ENCODE results near the gene PAPOLA.

PAPOLA gene

DNA sequence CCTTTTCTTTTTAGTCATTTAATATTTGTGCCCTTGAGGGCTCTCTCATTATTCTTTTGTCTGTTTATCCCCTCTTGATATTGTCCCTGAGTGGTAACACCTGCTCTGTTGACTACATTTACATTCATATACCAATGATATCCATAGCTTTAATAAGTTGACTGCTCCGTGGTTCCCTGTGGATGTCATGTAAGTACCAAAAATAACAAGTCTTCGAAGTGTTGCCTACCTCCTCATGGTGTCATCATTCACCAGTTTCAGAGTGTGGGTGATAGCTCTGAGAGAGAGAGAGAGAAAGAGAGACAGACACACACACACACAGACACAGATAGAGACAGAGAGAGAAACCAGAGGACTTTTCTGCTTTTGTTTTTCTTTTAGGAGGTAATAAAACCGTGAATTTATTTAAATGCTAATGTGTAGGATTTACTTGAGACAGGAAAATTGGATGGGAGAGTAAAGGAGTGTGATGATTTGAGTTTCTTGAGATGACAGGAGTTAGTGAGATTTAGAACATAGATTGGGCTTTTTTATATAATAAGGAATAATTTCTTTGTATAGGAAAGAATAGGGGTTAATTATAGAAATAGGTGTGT lies 52.2 kb downstream of the PAPOLA start:
- H3K4me3 ChIP-seq (ENCODE audit: low read length): no peak overlapping the region
- TF ChIP-seq, protein P1, sequence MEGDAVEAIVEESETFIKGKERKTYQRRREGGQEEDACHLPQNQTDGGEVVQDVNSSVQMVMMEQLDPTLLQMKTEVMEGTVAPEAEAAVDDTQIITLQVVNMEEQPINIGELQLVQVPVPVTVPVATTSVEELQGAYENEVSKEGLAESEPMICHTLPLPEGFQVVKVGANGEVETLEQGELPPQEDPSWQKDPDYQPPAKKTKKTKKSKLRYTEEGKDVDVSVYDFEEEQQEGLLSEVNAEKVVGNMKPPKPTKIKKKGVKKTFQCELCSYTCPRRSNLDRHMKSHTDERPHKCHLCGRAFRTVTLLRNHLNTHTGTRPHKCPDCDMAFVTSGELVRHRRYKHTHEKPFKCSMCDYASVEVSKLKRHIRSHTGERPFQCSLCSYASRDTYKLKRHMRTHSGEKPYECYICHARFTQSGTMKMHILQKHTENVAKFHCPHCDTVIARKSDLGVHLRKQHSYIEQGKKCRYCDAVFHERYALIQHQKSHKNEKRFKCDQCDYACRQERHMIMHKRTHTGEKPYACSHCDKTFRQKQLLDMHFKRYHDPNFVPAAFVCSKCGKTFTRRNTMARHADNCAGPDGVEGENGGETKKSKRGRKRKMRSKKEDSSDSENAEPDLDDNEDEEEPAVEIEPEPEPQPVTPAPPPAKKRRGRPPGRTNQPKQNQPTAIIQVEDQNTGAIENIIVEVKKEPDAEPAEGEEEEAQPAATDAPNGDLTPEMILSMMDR (IDR thresholded peaks at IDR 0.05; ENCODE audit: insufficient read depth, low read depth, low read length, missing control alignments): no peak
- no peak for DNase-seq (ENCODE audit: low read depth)

DNA sequence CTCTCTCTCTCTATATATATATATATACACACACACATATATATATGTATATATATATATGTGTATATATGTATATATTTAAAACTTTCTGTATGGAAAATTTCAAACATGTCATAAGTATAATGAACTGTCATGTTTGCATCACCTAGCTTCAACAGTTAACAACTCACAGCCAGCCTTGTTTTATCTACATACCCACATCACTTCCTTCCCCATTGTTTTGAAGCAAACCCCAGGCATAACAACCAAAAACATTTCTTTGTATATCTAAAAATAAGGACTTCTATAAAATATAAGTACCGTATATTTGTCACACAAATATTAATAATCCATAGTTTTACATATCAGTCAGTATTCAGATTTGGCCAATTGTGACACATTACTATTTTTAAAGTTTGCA lies 57.4 kb downstream of the PAPOLA start:
- no peak for DNase-seq (ENCODE audit: low read depth)
- TF ChIP-seq, protein P1 (IDR thresholded peaks at IDR 0.05; ENCODE audit: insufficient read depth, low read depth, low read length, missing control alignments): no peak
- no peak overlapping the region for H3K4me3 ChIP-seq (ENCODE audit: low read length)

GRCh38 chr14:96564389-96564788 lies 62.2 kb downstream of the PAPOLA start:
- no peak overlapping the region for H3K4me3 ChIP-seq (ENCODE audit: low read length)
- DNase-seq (ENCODE audit: low read depth): no peak
- TF ChIP-seq, protein P1 (IDR thresholded peaks at IDR 0.05; ENCODE audit: insufficient read depth, low read depth, low read length, missing control alignments): no peak

- DNase-seq (ENCODE audit: low read depth): no peak
- TF ChIP-seq, protein P1 (IDR thresholded peaks at IDR 0.05; ENCODE audit: insufficient read depth, low read depth, low read length, missing control alignments): no peak
- no peak overlapping the region for H3K4me3 ChIP-seq (ENCODE audit: low read length)
Measured at GRCh38 chr14:96565811-96566210, 63.6 kb downstream of the PAPOLA start.

- H3K4me3 ChIP-seq (ENCODE audit: low read length): no peak overlapping the region
- peak; percentile 46 for DNase-seq (ENCODE audit: low read depth)
- TF ChIP-seq, protein P1 (IDR thresholded peaks at IDR 0.05; ENCODE audit: insufficient read depth, low read depth, low read length, missing control alignments): peak; percentile 53
Measured at GRCh38 chr14:96567289-96567899, 65.2 kb downstream of the PAPOLA start.

- no peak overlapping the region for H3K4me3 ChIP-seq (ENCODE audit: low read length)
- TF ChIP-seq, protein P1 (IDR thresholded peaks at IDR 0.05; ENCODE audit: insufficient read depth, low read depth, low read length, missing control alignments): no peak
- DNase-seq (ENCODE audit: low read depth): no peak
Measured at GRCh38 chr14:96568621-96569020, 66.4 kb downstream of the PAPOLA start.

GRCh38 chr14:96571311-96571710 lies 69.1 kb downstream of the PAPOLA start:
- TF ChIP-seq, protein P1 (IDR thresholded peaks at IDR 0.05; ENCODE audit: insufficient read depth, low read depth, low read length, missing control alignments): no peak
- DNase-seq (ENCODE audit: low read depth): no peak
- no peak overlapping the region for H3K4me3 ChIP-seq (ENCODE audit: low read length)
